GM18508 (cell line): ENCODE data around the gene MLEC.
"Not testable (repeated sequence)": the region's sequence is repeated elsewhere in the genome, so short reads cannot be mapped to it uniquely, and the experiment has no call there.

Experiments
- ATAC-seq: cut with Tn5 transposase; IDR thresholded peaks from one replicate; pipeline ENCODE4 v1.9.1; 2021; ENCODE audit warnings: moderate number of reproducible peaks; ENCODE audit not compliant: insufficient read depth, unreplicated experiment

The MLEC gene

GRCh38 chr12:120661432-120661831, 25.5 kb upstream of the MLEC start:
- ATAC-seq: no peak

DNA sequence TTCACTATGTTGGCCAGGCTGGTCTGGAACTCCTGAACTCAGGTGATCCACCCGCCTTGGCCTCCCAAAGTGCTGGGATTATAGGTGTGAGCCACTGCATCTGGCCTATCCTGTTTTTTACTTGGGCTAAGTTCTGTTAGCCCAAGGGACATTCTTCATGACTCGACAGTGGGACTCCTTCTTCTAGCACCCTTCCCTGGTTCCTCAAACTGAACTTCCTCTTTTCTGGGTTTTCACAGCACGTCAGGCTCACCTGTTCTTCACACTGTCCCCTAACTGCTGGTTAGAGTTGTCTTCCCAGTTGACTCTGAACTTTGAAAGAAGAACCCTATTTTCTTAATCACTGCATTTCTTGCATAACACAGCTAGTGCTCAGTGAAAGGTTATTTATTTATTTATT, 24.1 kb upstream of the MLEC start:
- no peak for ATAC-seq

- no peak for ATAC-seq
Observed at GRCh38 chr12:120663741-120664140, 23.2 kb upstream of the MLEC start.

- no peak for ATAC-seq
Observed at GRCh38 chr12:120666571-120667390, 20.2 kb upstream of the MLEC start.

DNA sequence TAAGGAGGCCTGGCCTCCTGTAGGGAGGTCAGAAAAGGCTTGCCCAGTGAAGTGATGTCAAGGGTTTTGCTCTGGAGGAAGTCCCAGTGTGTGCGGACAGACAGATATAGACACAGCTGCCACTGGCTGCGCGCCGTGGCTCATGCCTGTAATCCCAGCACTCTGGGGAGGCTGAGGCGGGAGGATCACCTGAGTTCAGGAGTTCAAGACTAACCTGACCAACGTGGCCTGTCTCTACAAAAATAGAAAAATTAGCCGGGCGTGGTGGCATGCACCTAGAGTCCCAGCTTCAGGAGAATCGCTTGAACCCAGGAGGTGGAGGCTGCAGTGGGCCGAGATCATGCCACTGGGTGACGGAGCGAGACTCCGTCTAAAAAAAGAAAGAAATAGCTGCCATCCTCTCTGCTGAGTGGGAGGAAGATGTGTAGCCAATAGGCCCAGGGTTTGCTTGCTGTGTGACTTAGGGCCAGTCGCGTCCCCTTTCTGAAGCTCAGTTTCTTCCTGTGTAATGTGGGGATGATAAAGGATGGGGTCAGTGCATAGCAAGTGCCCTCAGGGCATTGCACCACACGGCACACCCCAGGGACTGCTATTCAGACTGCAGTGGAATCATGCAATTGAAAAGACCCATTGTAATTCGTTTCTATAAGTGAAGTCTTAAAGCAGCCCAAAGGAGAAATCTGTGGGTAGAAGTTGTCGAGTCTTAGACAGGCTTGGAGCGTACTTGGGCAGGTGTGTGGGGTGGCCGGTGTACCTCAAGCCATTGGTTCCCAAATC, 18.7 kb upstream of the MLEC start:
- ATAC-seq: no peak

GRCh38 chr12:120668868-120669840, 17.8 kb upstream of the MLEC start:
- peak; percentile 39 for ATAC-seq

GRCh38 chr12:120670237-120670636, 16.7 kb upstream of the MLEC start:
- ATAC-seq: not testable (repeated sequence)

DNA sequence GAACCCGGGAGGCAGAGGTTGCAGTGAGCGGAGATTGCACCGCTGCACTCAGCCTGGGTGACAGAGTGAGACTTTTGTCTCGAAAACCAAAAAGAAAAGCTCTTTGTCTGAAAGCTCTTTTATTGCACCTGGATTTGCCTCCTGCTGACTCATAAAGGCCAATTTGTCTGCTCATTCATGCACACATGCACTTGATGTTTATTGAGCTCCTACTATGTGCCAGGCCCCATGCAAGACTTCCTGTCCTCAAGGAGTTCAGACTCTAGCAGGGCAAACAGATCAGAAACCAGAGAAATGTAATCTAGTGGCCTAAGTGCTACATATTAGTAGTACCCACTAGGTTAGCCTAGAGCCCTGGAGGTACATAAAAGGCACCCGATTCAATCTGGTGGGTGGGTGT, 16.3 kb upstream of the MLEC start:
- ATAC-seq: no peak

GRCh38 chr12:120674097-120674636, 12.8 kb upstream of the MLEC start:
- no peak for ATAC-seq

- ATAC-seq: no peak
Observed at GRCh38 chr12:120677765-120678473, 9.0 kb upstream of the MLEC start.

- no peak for ATAC-seq
Observed at GRCh38 chr12:120678572-120678971, 8.4 kb upstream of the MLEC start.

GRCh38 chr12:120680165-120680738, 6.7 kb upstream of the MLEC start:
- ATAC-seq: no peak

DNA sequence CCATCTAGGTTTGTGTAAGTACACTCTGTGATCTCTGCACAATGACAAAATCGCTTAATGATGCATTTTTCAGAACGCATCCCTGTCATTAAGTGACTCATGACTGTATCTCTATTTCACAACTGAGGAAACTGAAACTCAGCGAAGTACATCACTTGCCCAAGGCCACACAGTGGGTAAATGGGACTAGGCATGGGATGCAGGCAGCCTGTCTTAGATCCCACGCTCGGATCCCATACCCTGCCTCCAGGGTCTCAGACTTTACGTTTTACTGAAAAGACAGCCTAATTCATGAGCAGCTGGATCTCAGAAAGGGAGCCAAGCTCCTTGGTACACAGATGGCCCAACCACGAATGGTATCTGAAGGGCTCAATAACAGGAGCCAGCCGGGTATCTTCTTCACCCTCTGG, 2.4 kb upstream of the MLEC start:
- ATAC-seq: no peak

GRCh38 chr12:120685522-120685921, 1.4 kb upstream of the MLEC start:
- no peak for ATAC-seq

GRCh38 chr12:120686151-120686689, 729 bp upstream of the MLEC start:
- peak; percentile 48 for ATAC-seq

GRCh38 chr12:120687578-120688289, 785 bp downstream of the MLEC start:
- ATAC-seq: no peak

GRCh38 chr12:120688527-120689071, 1.6 kb downstream of the MLEC start:
- ATAC-seq: no peak
